SK-N-SH (cell line): ENCODE data around the gene CCSER1. TPM values are rescaled to one million over a fixed set of nuclear protein-coding genes. Genes with fewer than 3 reads are reported as not detected.

Experiments
- CTCF ChIA-PET: fragments of 300-600, 350-600 bp; formaldehyde crosslinking; extraction: SDS; loops from one replicate; lab custom pipeline; 2021; lab: Yijun Ruan, JAX
- POLR2A ChIA-PET: fragments of 350-600 bp; sonication (Branson Sonifier 250); formaldehyde crosslinking; extraction: SDS; loops from one replicate; lab custom pipeline; 2020; ENCODE audit warnings: antibody characterized with exemption, inconsistent platforms; lab: Yijun Ruan, JAX
- DNase-seq: peaks from one replicate; pipeline ENCODE4 v3.0.0; 2012
- H2AFZ ChIP-seq: fragments of 200-600 bp; sonication (generic); 2 replicates; pipeline ENCODE4 v1.8.1; 2016; ENCODE audit warnings: antibody characterized with exemption, mild to moderate bottlenecking, low read depth
- H3F3A ChIP-seq: fragments of 200-600 bp; sonication (generic); replicated peaks from 2 replicates; pipeline ENCODE3; 2016; ENCODE audit warnings: antibody characterized with exemption, mild to moderate bottlenecking; ENCODE audit not compliant: insufficient read depth
- H3K27ac ChIP-seq, 2 experiments: fragments of 200-500 bp in 1 of 2; fragments of 200-600 bp in 1 of 2; sonication (Bioruptor generic) in 1 of 2; sonication (generic), shearing (Covaris generic) in 1 of 2; 2 replicates each; pipeline versions ENCODE4 v1.5.1 to v1.6.1; 2014 to 2016; ENCODE audit warnings: low read depth in 2 of 2, inconsistent platforms in 1 of 2, low read length in 1 of 2, mild to moderate bottlenecking in 1 of 2, mixed read lengths in 1 of 2
- H3K27me3 ChIP-seq: fragments of 200-600 bp; sonication (generic), shearing (Covaris generic); 2 replicates; pipeline ENCODE4 v1.6.1; 2016; ENCODE audit warnings: mixed run types; ENCODE audit not compliant: insufficient read depth
- H3K36me3 ChIP-seq, 2 experiments: fragments of 200-500 bp in 1 of 2; fragments of 200-600 bp in 1 of 2; sonication (Bioruptor generic) in 1 of 2; sonication (generic) in 1 of 2; replicated peaks in 1 of 2; 2 replicates each; pipeline versions ENCODE3 to v1.5.1; 2014 to 2016; ENCODE audit warnings: low read length in 1 of 2, mild to moderate bottlenecking in 1 of 2; ENCODE audit not compliant: insufficient read depth in 2 of 2, control insufficient read depth in 1 of 2
- H3K4me1 ChIP-seq, 2 experiments: fragments of 200-500 bp in 1 of 2; fragments of 200-600 bp in 1 of 2; sonication (Bioruptor generic) in 1 of 2; sonication (generic), shearing (Covaris generic) in 1 of 2; 2 replicates each; pipeline versions ENCODE4 v1.5.1 to v1.6.1; 2014 to 2016; ENCODE audit warnings: low read depth in 1 of 2, low read length in 1 of 2, mixed run types in 1 of 2; ENCODE audit not compliant: insufficient read depth in 2 of 2, control insufficient read depth in 1 of 2
- H3K4me2 ChIP-seq: fragments of 200-600 bp; sonication (generic), shearing (Covaris generic); 2 replicates; pipeline ENCODE4 v1.6.1; 2017; ENCODE audit warnings: mixed run types
- H3K4me3 ChIP-seq, 2 experiments: fragments of 200-500 bp in 1 of 2; fragments of 200-600 bp in 1 of 2; sonication (Bioruptor generic) in 1 of 2; sonication (generic), shearing (Covaris generic) in 1 of 2; 2 replicates each; pipeline versions ENCODE4 v1.5.1 to v1.8.1; 2014 to 2016; ENCODE audit warnings: low read depth in 2 of 2, inconsistent platforms in 1 of 2, low read length in 1 of 2, mild to moderate bottlenecking in 1 of 2, mixed read lengths in 1 of 2, moderate library complexity in 1 of 2
- H3K79me2 ChIP-seq: fragments of 200-600 bp; sonication (generic); 2 replicates; pipeline ENCODE4 v1.8.1; 2017; ENCODE audit warnings: mild to moderate bottlenecking; ENCODE audit not compliant: insufficient read depth
- H3K9ac ChIP-seq: fragments of 200-600 bp; sonication (generic); 2 replicates; pipeline ENCODE4 v1.6.1; 2017; ENCODE audit warnings: mixed run types
- H3K9me2 ChIP-seq: fragments of 200-600 bp; sonication (generic); 2 replicates; pipeline ENCODE4 v1.6.1; 2017; ENCODE audit warnings: mixed run types
- H3K9me3 ChIP-seq: fragments of 200-600 bp; sonication (generic); 2 replicates; pipeline ENCODE4 v1.6.1; 2017; ENCODE audit warnings: mixed run types, mild to moderate bottlenecking, moderate library complexity
- H4K20me1 ChIP-seq: fragments of 200-600 bp; sonication (generic); 2 replicates; pipeline ENCODE4 v1.6.1; 2017; ENCODE audit warnings: mild to moderate bottlenecking, mixed run types; ENCODE audit not compliant: insufficient read depth
- ELF1 ChIP-seq: IDR thresholded peaks from 2 replicates; pipeline ENCODE4 v1.4.0; 2012
- IRF3 ChIP-seq: fragments of 150-350 bp; IDR thresholded peaks from 2 replicates; pipeline ENCODE4 v1.6.1; 2016; ENCODE audit warnings: mild to moderate bottlenecking, low read depth, low read length
- POLR2AphosphoS5 ChIP-seq: IDR thresholded peaks from 2 replicates; pipeline ENCODE4 v1.6.1; 2012; ENCODE audit warnings: low read depth, low read length
- RAD21 ChIP-seq: IDR thresholded peaks from 2 replicates; pipeline ENCODE4 v1.6.1; 2012; ENCODE audit warnings: mild to moderate bottlenecking, low read length
- RCOR1 ChIP-seq: fragments of 150-350 bp; IDR thresholded peaks from 2 replicates; pipeline ENCODE4 v1.6.1; 2017; ENCODE audit warnings: antibody characterized with exemption, low read length
- RXRA ChIP-seq: IDR thresholded peaks from 2 replicates; pipeline ENCODE4 v1.4.0; 2012; ENCODE audit warnings: low read depth, mild to moderate bottlenecking, borderline replicate concordance
- SMC3 ChIP-seq: IDR thresholded peaks from 2 replicates; pipeline ENCODE4 v1.6.1; 2012; ENCODE audit warnings: low read depth, low read length, improper control_type of control experiment
- TCF12 ChIP-seq: IDR thresholded peaks from 2 replicates; pipeline ENCODE4 v1.4.0; 2012
- WGBS: methylation state at CpG from one replicate; pipeline ENCODE4 v1.1.6; 2017; ENCODE audit warnings: low lambda C conversion rate; 5-methylcytosine and 5-hydroxymethylcytosine counted together
- polyA plus RNA-seq, 3 experiments: library from polyadenylated mRNA; depleted of rRNA; stranded (reverse); fragments of >200 nt; gene quantifications; 2 replicates each; pipeline ENCODE4 v1.2.3, GENCODE V29; 2012
- TF ChIP-seq, protein P1 (sequence below): fragments of 200-600 bp; sonication (generic); IDR thresholded peaks from 2 replicates; pipeline ENCODE4 v1.6.1; 2017; ENCODE audit warnings: antibody characterized with exemption, mild to moderate bottlenecking, moderate library complexity
- TF ChIP-seq, protein P2 (sequence below): fragments of 150-350 bp; IDR thresholded peaks from 2 replicates; pipeline ENCODE4 v1.6.1; 2017; ENCODE audit warnings: antibody characterized with exemption, low read length, low read depth, borderline replicate concordance
- TF ChIP-seq, protein P3 (sequence below): IDR thresholded peaks from 2 replicates; pipeline ENCODE4 v1.6.1; 2012; ENCODE audit warnings: mild to moderate bottlenecking, low read depth, low read length, moderate library complexity

CCSER1 gene
- polyA plus RNA-seq, 1 of the 3 experiments (the other 2 are of a cell fraction), result 0.05 TPM

DNA sequence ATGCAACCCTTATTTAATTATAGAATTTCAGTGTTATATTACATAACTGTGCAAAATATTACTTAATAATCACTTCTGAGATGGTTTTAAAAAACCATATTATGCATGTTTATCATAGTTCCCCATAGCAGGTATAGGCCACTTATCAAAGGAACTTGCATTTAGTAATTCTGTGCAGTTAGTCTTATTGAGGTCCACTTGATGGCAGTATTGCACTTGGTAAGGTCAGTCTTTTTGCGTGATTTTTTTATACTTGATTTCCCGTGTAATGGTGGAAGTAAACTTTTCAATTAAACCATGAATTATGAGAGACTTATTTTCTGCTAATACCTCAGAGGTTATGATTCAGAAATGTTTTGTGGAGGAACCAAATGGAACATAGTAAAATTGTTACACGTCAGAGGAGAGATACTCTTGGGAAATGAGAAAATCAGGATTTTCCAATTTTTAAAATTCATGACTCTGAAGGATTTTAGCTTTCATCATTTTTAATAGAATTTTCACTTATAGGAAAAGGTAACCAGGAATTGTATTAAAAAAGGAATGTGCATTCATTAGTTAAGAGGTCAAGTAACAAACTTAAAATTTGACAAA lies 230.0 kb downstream of the CCSER1 start:
- TF ChIP-seq, protein P1, sequence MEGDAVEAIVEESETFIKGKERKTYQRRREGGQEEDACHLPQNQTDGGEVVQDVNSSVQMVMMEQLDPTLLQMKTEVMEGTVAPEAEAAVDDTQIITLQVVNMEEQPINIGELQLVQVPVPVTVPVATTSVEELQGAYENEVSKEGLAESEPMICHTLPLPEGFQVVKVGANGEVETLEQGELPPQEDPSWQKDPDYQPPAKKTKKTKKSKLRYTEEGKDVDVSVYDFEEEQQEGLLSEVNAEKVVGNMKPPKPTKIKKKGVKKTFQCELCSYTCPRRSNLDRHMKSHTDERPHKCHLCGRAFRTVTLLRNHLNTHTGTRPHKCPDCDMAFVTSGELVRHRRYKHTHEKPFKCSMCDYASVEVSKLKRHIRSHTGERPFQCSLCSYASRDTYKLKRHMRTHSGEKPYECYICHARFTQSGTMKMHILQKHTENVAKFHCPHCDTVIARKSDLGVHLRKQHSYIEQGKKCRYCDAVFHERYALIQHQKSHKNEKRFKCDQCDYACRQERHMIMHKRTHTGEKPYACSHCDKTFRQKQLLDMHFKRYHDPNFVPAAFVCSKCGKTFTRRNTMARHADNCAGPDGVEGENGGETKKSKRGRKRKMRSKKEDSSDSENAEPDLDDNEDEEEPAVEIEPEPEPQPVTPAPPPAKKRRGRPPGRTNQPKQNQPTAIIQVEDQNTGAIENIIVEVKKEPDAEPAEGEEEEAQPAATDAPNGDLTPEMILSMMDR, result peak; percentile 78
- TF ChIP-seq, protein P2, sequence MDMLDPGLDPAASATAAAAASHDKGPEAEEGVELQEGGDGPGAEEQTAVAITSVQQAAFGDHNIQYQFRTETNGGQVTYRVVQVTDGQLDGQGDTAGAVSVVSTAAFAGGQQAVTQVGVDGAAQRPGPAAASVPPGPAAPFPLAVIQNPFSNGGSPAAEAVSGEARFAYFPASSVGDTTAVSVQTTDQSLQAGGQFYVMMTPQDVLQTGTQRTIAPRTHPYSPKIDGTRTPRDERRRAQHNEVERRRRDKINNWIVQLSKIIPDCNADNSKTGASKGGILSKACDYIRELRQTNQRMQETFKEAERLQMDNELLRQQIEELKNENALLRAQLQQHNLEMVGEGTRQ, result no peak
- TF ChIP-seq SMC3 (peak; percentile 66), RCOR1 (0 out of 2 replicates have a peak, but pooled peaks have one; percentile 18), RAD21 (peak; percentile 94), RXRA (no peak), IRF3 (no peak), POLR2AphosphoS5 (no peak)
- no peaks in the 10 kb centered on the region for H3K9me3 ChIP-seq
- H3K27ac ChIP-seq, result no peak overlapping the region
- H3F3A ChIP-seq, result no peaks in the 10 kb centered on the region
- H3K27me3 ChIP-seq, result no peaks in the 10 kb centered on the region
- no peak overlapping the region for H3K9ac ChIP-seq
- no peak overlapping the region; the same call in 1 of the 2 replicates for H3K4me2 ChIP-seq
- WGBS, result 33% methylated on average over 3 of the region's 3 CpGs
- H3K9me2 ChIP-seq, result no peaks in the 10 kb centered on the region
- no peaks in the 10 kb centered on the region; a peak in 1 of 4 replicates for H3K4me1 ChIP-seq
- H4K20me1 ChIP-seq, result no peaks in the 10 kb centered on the region
- ChIA-PET CTCF (interaction anchor here (0.6 to 2.2 kb wide), 13 partner anchors 10 to 1592 kb away, joined by 3 to 10 read pairs (median 3); no protein-coding TSS in a partner anchor), POLR2A (no interaction called here)
- peak; percentile 47 for DNase-seq
- H2AFZ ChIP-seq, result peak overlapping the region; percentile 42; the same call in 1 of the 2 replicates
- no peaks in the 10 kb centered on the region for H3K79me2 ChIP-seq
- H3K4me3 ChIP-seq, result peak overlapping the region in 1 of 2 experiments; percentile 9; a peak in 1 of 4 replicates
- no peaks in the 10 kb centered on the region for H3K36me3 ChIP-seq

GRCh38 chr4:90375081-90375480 lies 247.9 kb downstream of the CCSER1 start:
- Histone ChIP-seq H3K36me3 (no peaks in the 10 kb centered on the region), H4K20me1 (no peaks in the 10 kb centered on the region), H3K27ac (no peak overlapping the region), H3K9me3 (no peaks in the 10 kb centered on the region), H3K9me2 (no peaks in the 10 kb centered on the region), H3K79me2 (no peaks in the 10 kb centered on the region), H3K4me1 (peaks cover 0 to under 1% of the 10 kb centered on the region in 2 experiments; a peak in 2 of 4 replicates), H3K9ac (no peak overlapping the region), H2AFZ (peak overlapping the region; percentile 47; the same call in 1 of the 2 replicates), H3K4me3 (no peak overlapping the region), H3F3A (no peaks in the 10 kb centered on the region), H3K27me3 (no peaks in the 10 kb centered on the region), H3K4me2 (no peak overlapping the region)
- CTCF ChIA-PET, result interaction anchor here (1.1 to 1.7 kb wide), 3 partner anchors 17 to 44 kb away, joined by 4 read pairs; no protein-coding TSS in a partner anchor
- POLR2A ChIA-PET, result no interaction called here
- no peak for DNase-seq
- TF ChIP-seq ELF1, result no peak
- TF ChIP-seq, protein P3, sequence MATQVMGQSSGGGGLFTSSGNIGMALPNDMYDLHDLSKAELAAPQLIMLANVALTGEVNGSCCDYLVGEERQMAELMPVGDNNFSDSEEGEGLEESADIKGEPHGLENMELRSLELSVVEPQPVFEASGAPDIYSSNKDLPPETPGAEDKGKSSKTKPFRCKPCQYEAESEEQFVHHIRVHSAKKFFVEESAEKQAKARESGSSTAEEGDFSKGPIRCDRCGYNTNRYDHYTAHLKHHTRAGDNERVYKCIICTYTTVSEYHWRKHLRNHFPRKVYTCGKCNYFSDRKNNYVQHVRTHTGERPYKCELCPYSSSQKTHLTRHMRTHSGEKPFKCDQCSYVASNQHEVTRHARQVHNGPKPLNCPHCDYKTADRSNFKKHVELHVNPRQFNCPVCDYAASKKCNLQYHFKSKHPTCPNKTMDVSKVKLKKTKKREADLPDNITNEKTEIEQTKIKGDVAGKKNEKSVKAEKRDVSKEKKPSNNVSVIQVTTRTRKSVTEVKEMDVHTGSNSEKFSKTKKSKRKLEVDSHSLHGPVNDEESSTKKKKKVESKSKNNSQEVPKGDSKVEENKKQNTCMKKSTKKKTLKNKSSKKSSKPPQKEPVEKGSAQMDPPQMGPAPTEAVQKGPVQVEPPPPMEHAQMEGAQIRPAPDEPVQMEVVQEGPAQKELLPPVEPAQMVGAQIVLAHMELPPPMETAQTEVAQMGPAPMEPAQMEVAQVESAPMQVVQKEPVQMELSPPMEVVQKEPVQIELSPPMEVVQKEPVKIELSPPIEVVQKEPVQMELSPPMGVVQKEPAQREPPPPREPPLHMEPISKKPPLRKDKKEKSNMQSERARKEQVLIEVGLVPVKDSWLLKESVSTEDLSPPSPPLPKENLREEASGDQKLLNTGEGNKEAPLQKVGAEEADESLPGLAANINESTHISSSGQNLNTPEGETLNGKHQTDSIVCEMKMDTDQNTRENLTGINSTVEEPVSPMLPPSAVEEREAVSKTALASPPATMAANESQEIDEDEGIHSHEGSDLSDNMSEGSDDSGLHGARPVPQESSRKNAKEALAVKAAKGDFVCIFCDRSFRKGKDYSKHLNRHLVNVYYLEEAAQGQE, result no peak
- TF ChIP-seq POLR2AphosphoS5, result no peak
- TF ChIP-seq TCF12, result no peak
- WGBS, result 60% methylated on average over 2 of the region's 2 CpGs
